ENCODE data around the gene SCN3A. TPM values are rescaled to one million over a fixed set of nuclear protein-coding genes. Genes with fewer than 3 reads are reported as not detected.

The SCN3A gene
- total and polyA plus RNA-seq, 2 donors (not counting 3 experiments of a cell fraction or from before 2014, with no cell fraction given), result not detected

- dilution Hi-C loops (cut with MboI; ENCODE audit: extremely low pct_ligation_motif_present, low sequenced_read_pairs), result no loop called here
- Histone ChIP-seq H3K4me3 (replicated peaks in 1 of 3; ENCODE audit: insufficient read depth in 1 of 3, low read depth in 1 of 3, low read length in 3 of 3) (no peak overlapping the region), H3K79me2 (ENCODE audit: control insufficient read depth, insufficient read depth, low read length) (no peaks in the 10 kb centered on the region), H3K9me1 (replicated peaks; ENCODE audit: control insufficient read depth, extremely low read depth, insufficient read depth, low read length) (no peaks in the 10 kb centered on the region), H4K20me1 (replicated peaks; ENCODE audit: control insufficient read depth, extremely low read depth, insufficient read depth, low read length) (no peaks in the 10 kb centered on the region), H3K4me2 (ENCODE audit: insufficient read depth, low read length) (no peak overlapping the region), H3K9ac (replicated peaks; ENCODE audit: extremely low read depth, insufficient read depth, low read length) (no peak overlapping the region), H3K4me1 (ENCODE audit: control insufficient read depth, extremely low read depth, insufficient read depth, low read length) (no peaks in the 10 kb centered on the region), H3K9me3 (replicated peaks; ENCODE audit: control insufficient read depth, insufficient read depth, low read length) (no peaks in the 10 kb centered on the region), H3K36me3 (ENCODE audit: control insufficient read depth in 2 of 2, extremely low read depth in 1 of 2, insufficient read depth in 2 of 2, low read length in 2 of 2) (no peaks in the 10 kb centered on the region), H3K27me3 (ENCODE audit: control insufficient read depth in 2 of 2, insufficient read depth in 2 of 2, low read length in 2 of 2) (no peaks in the 10 kb centered on the region), H3K27ac (ENCODE audit: insufficient read depth, low read depth, low read length) (no peak overlapping the region), H2AFZ (ENCODE audit: low read depth, low read length) (no peak overlapping the region)
- TF ChIP-seq POLR2AphosphoS5 (IDR thresholded peaks at IDR 0.05; ENCODE audit: insufficient read depth, low read depth, low read length), result no peak
- TF ChIP-seq POLR2A (IDR thresholded peaks at IDR 0.05; ENCODE audit: low read depth, low read length), result no peak
- no peak for TF ChIP-seq MAX (IDR thresholded peaks at IDR 0.05; ENCODE audit: insufficient read depth, insufficient read length)
- TF ChIP-seq EZH2 (IDR thresholded peaks at IDR 0.05; ENCODE audit: borderline replicate concordance, low read depth, low read length, severe bottlenecking), result no peak
- no peak for TF ChIP-seq FOS (IDR thresholded peaks at IDR 0.05; ENCODE audit: borderline replicate concordance, insufficient read depth, low read length)
- no peak for TF ChIP-seq CTCF (IDR thresholded peaks at IDR 0.05; ENCODE audit: extremely low read depth in 1 of 2, insufficient read depth in 1 of 2, low read depth in 1 of 2, low read length in 2 of 2)
- TF ChIP-seq GATA2 (IDR thresholded peaks at IDR 0.05; ENCODE audit: insufficient read depth, insufficient read length, low read depth, low read length), result no peak
- no peak for TF ChIP-seq JUN (IDR thresholded peaks at IDR 0.05; ENCODE audit: borderline replicate concordance, insufficient read depth, insufficient read length, low read depth)
- no peak for TF ChIP-seq MYC (IDR thresholded peaks at IDR 0.05; ENCODE audit: low read depth, low read length)
- ChIA-PET CTCF (interaction anchor here (1.1 to 1.2 kb wide), 3 partner anchors 16 to 128 kb away, joined by 3 read pairs; partner anchors contain the start of gene SCN3A), POLR2A (no interaction called here)
- intact Hi-C loops (cut with micrococcal nuclease), result no loop called here
- BruUV-seq (replicated peaks), result no TSS peak
- no peak for DNase-seq (ENCODE audit: low read depth, low spot score)
- no peak for FAIRE-seq
Measured at GRCh38 chr2:165120740-165121467, 82.9 kb downstream of the SCN3A start.
